Cerebellar cortex (tissue), 1 donor: Measurements from ENCODE around the gene GAS2.

Source experiments
- DNase-seq: peaks from one replicate; pipeline ENCODE4 v3.0.0-alpha.2; 2015; ENCODE audit warnings: low spot score

The GAS2 gene

GRCh38 chr11:22674470-22675439 lies 8.3 kb downstream of the GAS2 start:
- no peak for DNase-seq

- no peak for DNase-seq
Measured at GRCh38 chr11:22677153-22677903, 10.9 kb downstream of the GAS2 start.

GRCh38 chr11:22680628-22681027 lies 14.2 kb downstream of the GAS2 start:
- DNase-seq: no peak

- DNase-seq: no peak
Measured at GRCh38 chr11:22681281-22681812, 14.9 kb downstream of the GAS2 start.

GRCh38 chr11:22684082-22684481 lies 17.7 kb downstream of the GAS2 start:
- no peak for DNase-seq

GRCh38 chr11:22685111-22685510 lies 18.7 kb downstream of the GAS2 start:
- DNase-seq: no peak

GRCh38 chr11:22688914-22689313 lies 22.5 kb downstream of the GAS2 start:
- DNase-seq: no peak

- DNase-seq: no peak
Measured at GRCh38 chr11:22690257-22690656, 23.8 kb downstream of the GAS2 start.

- DNase-seq: no peak
Measured at GRCh38 chr11:22690871-22691270, 24.5 kb downstream of the GAS2 start.

- DNase-seq: no peak
Measured at GRCh38 chr11:22699388-22699787, 33.0 kb downstream of the GAS2 start.

GRCh38 chr11:22702031-22702430 lies 35.6 kb downstream of the GAS2 start:
- no peak for DNase-seq

- no peak for DNase-seq
Measured at GRCh38 chr11:22703040-22703439, 36.6 kb downstream of the GAS2 start.

GRCh38 chr11:22703591-22703990 lies 37.2 kb downstream of the GAS2 start:
- DNase-seq: no peak

- DNase-seq: no peak
Measured at GRCh38 chr11:22707119-22707899, 40.9 kb downstream of the GAS2 start.

GRCh38 chr11:22711071-22711770 lies 44.8 kb downstream of the GAS2 start:
- peak; percentile 2 for DNase-seq

GRCh38 chr11:22711880-22712279 lies 45.5 kb downstream of the GAS2 start:
- no peak for DNase-seq

- no peak for DNase-seq
Measured at GRCh38 chr11:22713336-22713735, 46.9 kb downstream of the GAS2 start.

- no peak for DNase-seq
Measured at GRCh38 chr11:22715971-22716370, 49.6 kb downstream of the GAS2 start.

GRCh38 chr11:22720457-22720856 lies 54.0 kb downstream of the GAS2 start:
- DNase-seq: no peak

GRCh38 chr11:22723274-22723673 lies 56.9 kb downstream of the GAS2 start:
- no peak for DNase-seq

- DNase-seq: no peak
Measured at GRCh38 chr11:22725079-22725478, 58.7 kb downstream of the GAS2 start.
